Measurements from ENCODE around the gene PDE9A. TPM values are rescaled to one million over a fixed set of nuclear protein-coding genes. Genes with fewer than 3 reads are reported as not detected.
A peak's percentile ranks its signal among the peaks of the same experiment; 100 is the strongest.

PDE9A gene
- total and polyA plus RNA-seq, 4 experiments from 2014 or later = 2.2 to 9.2 (median 5.3) TPM

GRCh38 chr21:42787613-42788012, 134.2 kb downstream of the PDE9A start:
- Mint-ChIP-seq H3K27ac (peak overlapping the region in 2 of 7 donors; percentile 23 to 83), H3K36me3 (no peaks in the 10 kb centered on the region), H3K4me3 (no peak overlapping the region), H3K27me3 (no peaks in the 10 kb centered on the region), H3K4me1 (peaks cover 14 to 34% (median 25%) of the 10 kb centered on the region in 4 donors), H3K9me3 (no peaks in the 10 kb centered on the region)
- CTCF ChIA-PET (ENCODE audit: partially characterized antibody) = interaction anchor here (0.7 kb wide), 1 partner anchor 32 kb away, joined by 4 read pairs; no protein-coding TSS in a partner anchor
- DNase-seq = no peak
- Histone ChIP-seq H3K4me1 (ENCODE audit: insufficient read depth, low read length) (peaks cover 26% of the 10 kb centered on the region), H3K9me3 (ENCODE audit: control insufficient read depth in 1 of 2, low read length in 2 of 2) (no peaks in the 10 kb centered on the region), H3K27me3 (ENCODE audit: insufficient read depth, low read length) (no peaks in the 10 kb centered on the region), H3K27ac (ENCODE audit: low read depth, low read length) (no peak overlapping the region), H3K4me3 (ENCODE audit: low read length in 2 of 2) (no peak overlapping the region), H3K36me3 (ENCODE audit: insufficient read depth, low read length) (no peaks in the 10 kb centered on the region)
- POLR2A ChIA-PET (ENCODE audit: partially characterized antibody) = interaction anchor here (0.9 kb wide), 1 partner anchor 103 kb away, joined by 5 read pairs; no protein-coding TSS in a partner anchor
- intact Hi-C loops (cut with micrococcal nuclease) = no loop called here

- H3K36me3 ChIP-seq (ENCODE audit: insufficient read depth, low read length) = no peaks in the 10 kb centered on the region
- Mint-ChIP-seq H3K36me3 (no peaks in the 10 kb centered on the region), H3K4me1 (peaks cover 1 to 8% (median 5%) of the 10 kb centered on the region in 4 donors), H3K27me3 (peaks cover 0 to 2% of the 10 kb centered on the region in 2 donors), H3K27ac (peak overlapping the region in 5 of 7 donors; percentile 25 to 74 (median 54)), H3K4me3 (peak overlapping the region in 1 of 8 donors; percentile 18), H3K9me3 (no peaks in the 10 kb centered on the region)
- intact Hi-C loops (cut with micrococcal nuclease) = no loop called here
- no peak overlapping the region for H3K27ac ChIP-seq (ENCODE audit: low read depth, low read length)
- no peaks in the 10 kb centered on the region for H3K27me3 ChIP-seq (ENCODE audit: insufficient read depth, low read length)
- CTCF ChIA-PET (ENCODE audit: partially characterized antibody) = no interaction called here
- no peak for DNase-seq
- no peaks in the 10 kb centered on the region for H3K9me3 ChIP-seq (ENCODE audit: control insufficient read depth in 1 of 2, low read length in 2 of 2)
- H3K4me1 ChIP-seq (ENCODE audit: insufficient read depth, low read length) = no peaks in the 10 kb centered on the region
- no peak overlapping the region for H3K4me3 ChIP-seq (ENCODE audit: low read length in 2 of 2)
- POLR2A ChIA-PET (ENCODE audit: partially characterized antibody) = no interaction called here
Observed at GRCh38 chr21:42790520-42791065, 137.2 kb downstream of the PDE9A start.

- Histone ChIP-seq H3K27ac (ENCODE audit: low read depth, low read length) (no peak overlapping the region), H3K9me3 (ENCODE audit: control insufficient read depth in 1 of 2, low read length in 2 of 2) (no peaks in the 10 kb centered on the region), H3K36me3 (ENCODE audit: insufficient read depth, low read length) (no peaks in the 10 kb centered on the region), H3K4me3 (ENCODE audit: low read length in 2 of 2) (no peak overlapping the region), H3K27me3 (ENCODE audit: insufficient read depth, low read length) (no peaks in the 10 kb centered on the region), H3K4me1 (ENCODE audit: insufficient read depth, low read length) (no peaks in the 10 kb centered on the region)
- H3K9me3 Mint-ChIP-seq = no peaks in the 10 kb centered on the region
- no peaks in the 10 kb centered on the region for H3K36me3 Mint-ChIP-seq
- H3K27me3 Mint-ChIP-seq = peaks cover 0 to 2% of the 10 kb centered on the region in 2 donors
- no peak for DNase-seq
- CTCF ChIA-PET (ENCODE audit: partially characterized antibody) = no interaction called here
- H3K27ac Mint-ChIP-seq = peak overlapping the region in 1 of 7 donors; percentile 57
- POLR2A ChIA-PET (ENCODE audit: partially characterized antibody) = interaction anchor here (2.7 kb wide), 1 partner anchor 10 kb away, joined by 9 read pairs; no protein-coding TSS in a partner anchor
- intact Hi-C loops (cut with micrococcal nuclease) = no loop called here
- no peak overlapping the region for H3K4me3 Mint-ChIP-seq
- H3K4me1 Mint-ChIP-seq = peaks cover 0 to 2% (median under 1%) of the 10 kb centered on the region in 4 donors
Observed at GRCh38 chr21:42793774-42794173, 140.4 kb downstream of the PDE9A start.

GRCh38 chr21:42794551-42794950, 141.1 kb downstream of the PDE9A start:
- Histone ChIP-seq H3K27me3 (ENCODE audit: insufficient read depth, low read length) (no peaks in the 10 kb centered on the region), H3K27ac (ENCODE audit: low read depth, low read length) (no peak overlapping the region), H3K4me1 (ENCODE audit: insufficient read depth, low read length) (no peaks in the 10 kb centered on the region), H3K4me3 (ENCODE audit: low read length in 2 of 2) (no peak overlapping the region), H3K9me3 (ENCODE audit: control insufficient read depth in 1 of 2, low read length in 2 of 2) (no peaks in the 10 kb centered on the region), H3K36me3 (ENCODE audit: insufficient read depth, low read length) (no peaks in the 10 kb centered on the region)
- H3K9me3 Mint-ChIP-seq = no peaks in the 10 kb centered on the region
- intact Hi-C loops (cut with micrococcal nuclease) = no loop called here
- ChIA-PET POLR2A (ENCODE audit: partially characterized antibody) (interaction anchor here (2.7 kb wide), 1 partner anchor 11 kb away, joined by 9 read pairs; no protein-coding TSS in a partner anchor), CTCF (ENCODE audit: partially characterized antibody) (interaction anchor here (1.1 kb wide), 1 partner anchor 23 kb away, joined by 3 read pairs; no protein-coding TSS in a partner anchor)
- H3K27me3 Mint-ChIP-seq = peaks cover 0 to 2% of the 10 kb centered on the region in 2 donors
- peaks cover 0 to 3% (median 1%) of the 10 kb centered on the region in 4 donors for H3K4me1 Mint-ChIP-seq
- H3K4me3 Mint-ChIP-seq = no peak overlapping the region
- H3K36me3 Mint-ChIP-seq = no peaks in the 10 kb centered on the region
- H3K27ac Mint-ChIP-seq = no peak overlapping the region
- no peak for DNase-seq

GRCh38 chr21:42796327-42797062, 143.1 kb downstream of the PDE9A start:
- no peaks in the 10 kb centered on the region for H3K36me3 Mint-ChIP-seq
- ChIA-PET CTCF (ENCODE audit: partially characterized antibody) (no interaction called here), POLR2A (ENCODE audit: partially characterized antibody) (interaction anchor here (0.6 to 0.7 kb wide), 2 partner anchors 10 to 393 kb away, joined by 3 read pairs; partner anchors contain the start of gene UBASH3A)
- H3K27ac ChIP-seq (ENCODE audit: low read depth, low read length) = no peak overlapping the region
- no peaks in the 10 kb centered on the region for H3K27me3 ChIP-seq (ENCODE audit: insufficient read depth, low read length)
- intact Hi-C loops (cut with micrococcal nuclease) = no loop called here
- H3K9me3 Mint-ChIP-seq = no peaks in the 10 kb centered on the region
- H3K4me1 ChIP-seq (ENCODE audit: insufficient read depth, low read length) = no peaks in the 10 kb centered on the region
- H3K27me3 Mint-ChIP-seq = peaks cover 0 to 2% of the 10 kb centered on the region in 2 donors
- no peaks in the 10 kb centered on the region for H3K9me3 ChIP-seq (ENCODE audit: control insufficient read depth in 1 of 2, low read length in 2 of 2)
- H3K4me3 ChIP-seq (ENCODE audit: low read length in 2 of 2) = no peak overlapping the region
- H3K4me3 Mint-ChIP-seq = no peak overlapping the region
- H3K4me1 Mint-ChIP-seq = peaks cover 0 to 3% (median 0%) of the 10 kb centered on the region in 4 donors
- DNase-seq = no peak
- H3K36me3 ChIP-seq (ENCODE audit: insufficient read depth, low read length) = no peaks in the 10 kb centered on the region
- H3K27ac Mint-ChIP-seq = peak overlapping the region in 2 of 7 donors; percentile 30 to 57

- H3K9me3 Mint-ChIP-seq = no peaks in the 10 kb centered on the region
- CTCF ChIA-PET (ENCODE audit: partially characterized antibody) = interaction anchor here (1.0 kb wide), 1 partner anchor 16 kb away, joined by 3 read pairs; no protein-coding TSS in a partner anchor
Observed at GRCh38 chr21:42797522-42797921, 144.1 kb downstream of the PDE9A start.

GRCh38 chr21:42798106-42798505, 144.7 kb downstream of the PDE9A start:
- Mint-ChIP-seq H3K4me3 (no peak overlapping the region), H3K27ac (no peak overlapping the region), H3K36me3 (no peaks in the 10 kb centered on the region), H3K4me1 (peaks cover 0 to 3% (median 0%) of the 10 kb centered on the region in 4 donors), H3K9me3 (no peaks in the 10 kb centered on the region), H3K27me3 (peaks cover 0 to 2% of the 10 kb centered on the region in 2 donors)
- Histone ChIP-seq H3K9me3 (ENCODE audit: control insufficient read depth in 1 of 2, low read length in 2 of 2) (no peaks in the 10 kb centered on the region), H3K4me3 (ENCODE audit: low read length in 2 of 2) (no peak overlapping the region), H3K27me3 (ENCODE audit: insufficient read depth, low read length) (no peaks in the 10 kb centered on the region), H3K36me3 (ENCODE audit: insufficient read depth, low read length) (no peaks in the 10 kb centered on the region), H3K4me1 (ENCODE audit: insufficient read depth, low read length) (no peaks in the 10 kb centered on the region), H3K27ac (ENCODE audit: low read depth, low read length) (no peak overlapping the region)
- DNase-seq = no peak
- POLR2A ChIA-PET (ENCODE audit: partially characterized antibody) = no interaction called here
- CTCF ChIA-PET (ENCODE audit: partially characterized antibody) = interaction anchor here (0.7 to 1.0 kb wide), 2 partner anchors 15 to 94 kb away, joined by 3 to 4 read pairs; no protein-coding TSS in a partner anchor
- intact Hi-C loops (cut with micrococcal nuclease) = no loop called here

More at GRCh38 chr21:42797522-42797921, 144.1 kb downstream of the PDE9A start:
- Histone ChIP-seq H3K27ac (ENCODE audit: low read depth, low read length) (no peak overlapping the region), H3K4me1 (ENCODE audit: insufficient read depth, low read length) (no peaks in the 10 kb centered on the region), H3K27me3 (ENCODE audit: insufficient read depth, low read length) (no peaks in the 10 kb centered on the region), H3K36me3 (ENCODE audit: insufficient read depth, low read length) (no peaks in the 10 kb centered on the region), H3K4me3 (ENCODE audit: low read length in 2 of 2) (no peak overlapping the region), H3K9me3 (ENCODE audit: control insufficient read depth in 1 of 2, low read length in 2 of 2) (no peaks in the 10 kb centered on the region)
- intact Hi-C loops (cut with micrococcal nuclease) = no loop called here
- no peak for DNase-seq
- Mint-ChIP-seq H3K27ac (no peak overlapping the region), H3K4me3 (no peak overlapping the region), H3K27me3 (peaks cover 0 to 2% of the 10 kb centered on the region in 2 donors), H3K36me3 (no peaks in the 10 kb centered on the region), H3K4me1 (peaks cover 0 to 3% (median 0%) of the 10 kb centered on the region in 4 donors)
- POLR2A ChIA-PET (ENCODE audit: partially characterized antibody) = no interaction called here
